Activated naive CD8-positive, alpha-beta T cell treated with anti-CD3 and anti-CD28 coated beads, Interleukin-2, amount 50 U/mL, for 16 hours (primary cell): ENCODE measurements around the gene PHF20.
"Not testable (repeated sequence)": the region's sequence is repeated elsewhere in the genome, so short reads cannot be mapped to it uniquely, and the experiment has no call there.

Source experiments
- DNase-seq: peaks from one replicate; pipeline ENCODE4 v3.0.0-alpha.2; 2020; ENCODE audit warnings: low read depth, low spot score

Gene PHF20

DNA sequence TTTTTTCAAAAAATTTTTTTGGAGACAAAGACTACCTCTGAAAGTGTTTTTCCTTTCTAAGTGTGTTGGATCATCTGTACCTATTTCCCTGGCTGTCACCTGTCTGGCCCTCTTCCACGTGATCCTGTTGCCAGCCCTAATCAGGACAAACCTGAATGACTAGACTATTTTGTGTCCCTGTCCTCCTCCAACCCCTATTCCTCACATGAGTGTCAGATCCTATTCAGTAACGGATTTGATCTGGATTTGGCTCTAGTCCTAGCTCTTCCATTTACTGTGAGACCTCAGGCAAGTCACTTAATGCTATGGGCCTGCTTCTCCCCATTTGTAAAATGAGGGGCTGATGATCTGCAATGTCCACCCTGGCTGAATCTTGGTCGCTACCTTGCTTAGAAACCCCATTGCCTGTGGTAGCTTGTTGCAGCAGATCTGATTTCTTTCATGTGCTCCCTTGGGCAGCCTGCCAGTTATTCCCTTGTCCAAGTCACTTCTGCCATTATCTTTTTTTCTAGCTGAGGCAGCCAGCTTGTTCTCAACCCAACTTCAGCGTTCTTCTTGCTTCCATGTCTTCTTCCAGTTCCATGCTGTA lies 4.8 kb downstream of the PHF20 start:
- DNase-seq, result no peak

DNA sequence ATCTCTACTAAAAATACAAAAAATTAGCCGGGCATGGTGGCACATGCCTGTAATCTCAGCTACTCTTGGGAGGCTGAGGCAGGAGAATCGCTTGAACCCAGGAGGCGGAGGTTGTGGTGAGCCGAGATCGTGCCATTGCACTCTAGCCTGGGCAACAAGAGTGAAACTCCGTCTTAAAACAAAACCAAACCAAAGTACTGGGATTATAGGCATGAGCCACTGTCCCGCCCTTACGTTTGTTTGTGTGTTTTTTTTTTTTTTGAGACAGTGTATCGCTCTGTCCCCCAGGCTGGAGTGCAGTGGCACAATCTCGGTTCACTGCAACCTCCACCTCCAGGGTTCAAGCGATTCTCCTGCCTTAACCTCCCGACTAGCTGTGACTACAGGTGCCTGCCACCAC lies 12.0 kb downstream of the PHF20 start:
- DNase-seq, result not testable (repeated sequence)

DNA sequence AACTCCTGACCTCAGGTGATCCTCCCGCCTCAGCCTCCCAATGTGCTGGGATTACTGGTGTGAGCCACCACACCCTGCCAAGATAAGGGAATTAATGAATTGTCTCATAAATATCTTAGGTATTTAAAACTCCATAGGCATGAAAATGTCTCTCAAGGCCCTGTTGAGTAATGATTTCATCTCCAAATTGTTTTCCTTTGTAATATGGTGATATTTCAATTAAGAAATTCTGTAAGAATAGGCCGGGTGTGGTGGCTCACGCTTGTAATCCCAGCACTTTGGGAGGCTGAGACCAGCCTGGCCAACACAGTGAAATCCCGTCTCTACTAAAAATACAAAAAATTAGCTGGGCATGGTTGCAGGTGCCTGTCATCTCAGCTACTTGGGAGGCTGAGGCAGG lies 13.7 kb downstream of the PHF20 start:
- DNase-seq, result not testable (repeated sequence)

DNA sequence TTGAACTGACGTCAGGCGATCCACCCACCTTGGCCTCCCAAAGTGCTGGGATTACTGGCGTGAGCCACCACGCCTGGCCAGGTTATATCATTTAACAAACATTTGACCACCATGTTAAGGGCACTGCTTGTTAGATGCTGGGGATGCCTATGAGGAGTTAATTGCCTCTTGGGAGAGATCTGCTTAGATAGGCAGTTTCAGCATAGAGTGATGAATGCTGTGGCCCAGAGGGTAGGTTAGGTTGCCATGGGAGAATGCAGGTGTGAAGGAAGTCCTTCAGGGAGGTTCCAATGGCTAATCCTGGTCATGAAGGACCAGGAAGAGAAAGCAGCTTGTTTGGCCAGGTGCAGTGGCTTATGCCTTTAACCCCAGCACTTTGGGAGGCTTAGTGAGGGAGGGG lies 17.0 kb downstream of the PHF20 start:
- DNase-seq, result no peak

DNA sequence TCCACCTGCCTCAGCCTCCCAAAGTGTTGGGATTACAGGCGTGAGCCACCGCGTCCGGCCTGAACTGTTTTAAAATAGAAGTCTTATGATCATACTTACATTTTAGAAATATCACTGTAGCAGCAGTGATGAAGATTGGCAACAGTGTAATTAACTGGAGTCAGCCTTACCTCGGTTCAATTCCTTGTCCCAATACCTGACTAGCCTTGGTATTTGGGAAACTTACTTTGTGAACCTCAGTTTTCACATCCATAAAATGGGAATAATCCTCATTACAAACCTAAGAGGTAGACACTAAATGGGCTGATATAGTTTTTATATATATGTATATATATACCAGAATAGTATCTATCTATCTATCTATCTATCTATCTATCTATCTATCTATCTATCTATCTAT lies 19.3 kb downstream of the PHF20 start:
- no peak for DNase-seq

DNA sequence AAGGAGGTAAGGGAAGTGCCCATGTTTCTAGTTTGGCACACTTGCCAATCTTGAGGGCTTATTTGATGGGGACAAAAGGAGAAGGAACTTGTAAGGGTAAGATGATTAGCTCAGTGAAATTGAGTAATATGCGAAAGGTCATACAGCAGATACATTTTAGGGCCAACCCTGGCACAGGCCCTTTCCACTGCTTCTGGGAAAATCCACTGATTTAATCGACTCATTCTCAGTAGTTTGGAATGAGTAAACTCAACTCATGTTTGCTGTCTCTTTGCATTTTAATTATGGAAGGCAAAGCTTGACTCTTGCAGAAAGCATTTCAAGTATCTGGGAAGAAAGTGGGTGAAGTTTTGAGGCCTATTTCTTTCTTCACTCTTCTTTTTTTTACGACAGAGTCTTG lies 20.0 kb downstream of the PHF20 start:
- DNase-seq, result no peak

DNA sequence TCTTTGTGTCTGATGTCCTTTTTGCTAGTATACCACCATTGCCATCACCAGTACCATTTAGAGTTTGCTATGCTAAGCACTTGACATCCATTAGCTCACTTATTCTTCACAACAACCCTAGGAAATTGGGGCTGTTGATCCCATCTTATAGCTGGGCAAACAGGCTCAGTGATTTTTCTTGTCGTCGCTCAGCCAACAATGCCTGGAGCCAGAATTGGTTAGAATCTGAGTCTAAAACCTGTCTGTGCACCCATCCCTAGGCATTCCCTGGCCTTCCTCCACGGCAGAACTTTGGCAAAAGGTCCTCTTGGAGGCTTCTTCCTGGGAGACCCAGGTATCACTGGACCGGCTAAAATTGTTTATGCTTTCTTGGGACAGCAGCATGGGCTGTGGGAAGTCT lies 20.9 kb downstream of the PHF20 start:
- DNase-seq, result no peak

DNA sequence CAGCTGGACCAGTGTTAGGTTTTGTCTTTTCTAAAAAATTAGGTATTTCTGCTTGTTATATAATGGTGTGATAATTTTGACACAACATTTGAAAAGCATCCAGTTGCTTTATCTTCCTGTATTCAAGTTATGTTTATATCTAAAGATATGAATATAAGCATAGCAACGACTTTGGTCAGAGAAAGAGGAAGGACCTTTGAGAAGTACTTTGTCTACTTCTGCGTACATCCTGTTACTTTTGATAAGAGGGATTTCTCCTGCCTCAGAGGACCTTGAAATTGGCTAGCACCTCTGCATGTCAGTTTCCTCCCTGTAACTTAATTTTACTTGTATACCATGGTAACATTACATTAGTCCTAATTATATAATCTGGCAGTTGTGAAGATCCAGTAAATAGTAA lies 24.8 kb downstream of the PHF20 start:
- no peak for DNase-seq

DNA sequence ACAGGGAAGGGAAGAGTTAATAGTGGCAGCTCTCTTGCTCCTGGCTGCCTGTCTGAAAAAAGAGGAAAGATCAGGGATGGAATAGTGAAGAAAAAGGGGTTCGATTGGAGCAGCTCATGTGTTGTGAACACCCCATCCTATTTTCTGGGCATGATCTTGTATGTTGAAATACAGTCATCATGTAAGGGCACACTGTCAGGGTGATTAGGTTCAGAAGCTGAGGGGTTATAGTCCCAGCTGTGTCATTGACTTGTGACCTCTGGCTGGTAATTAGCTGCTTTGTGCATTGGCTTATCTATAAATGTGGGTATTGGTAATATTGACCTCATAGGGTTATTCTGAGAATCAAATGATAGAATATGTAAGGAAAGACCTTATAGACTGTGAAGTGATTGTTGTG lies 30.1 kb downstream of the PHF20 start:
- no peak for DNase-seq

DNA sequence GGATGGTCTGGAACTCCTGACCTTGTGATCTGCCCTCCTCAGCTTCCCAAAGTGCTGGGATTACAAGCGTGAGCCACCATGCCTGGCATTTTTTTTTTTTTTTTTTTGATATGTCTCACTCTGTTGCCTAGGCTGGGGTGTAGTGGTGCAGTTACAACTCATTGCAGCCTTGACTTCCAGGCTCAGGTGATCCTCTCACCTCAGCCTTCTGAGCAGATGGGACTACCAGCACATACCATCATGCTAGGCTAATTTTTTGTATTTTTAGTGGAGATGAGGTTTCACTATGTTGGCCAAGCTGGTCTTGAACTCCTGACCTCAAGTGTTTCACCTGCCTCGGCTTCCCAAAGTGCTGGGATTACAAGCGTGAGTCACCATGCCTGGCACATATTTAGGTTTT lies 34.3 kb downstream of the PHF20 start:
- no peak for DNase-seq

DNA sequence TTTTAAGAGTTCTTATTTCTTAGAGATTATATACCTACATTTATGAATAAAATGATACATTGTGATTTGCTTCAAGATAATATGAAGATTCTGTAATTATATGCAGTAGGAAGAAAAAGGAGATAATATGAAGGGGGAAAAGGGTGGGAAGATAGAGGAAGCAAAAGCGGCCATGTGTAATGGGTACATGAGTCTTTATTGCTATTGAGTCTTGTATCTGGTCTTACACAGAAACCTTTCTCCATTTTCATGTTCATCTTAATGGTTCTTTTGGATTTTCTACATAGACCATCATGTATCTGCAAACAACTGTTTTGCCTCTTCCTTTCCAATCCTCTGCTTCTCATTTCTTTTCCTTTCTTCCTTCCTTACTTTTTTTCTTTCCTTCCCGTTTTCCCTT lies 36.1 kb downstream of the PHF20 start:
- DNase-seq, result no peak

DNA sequence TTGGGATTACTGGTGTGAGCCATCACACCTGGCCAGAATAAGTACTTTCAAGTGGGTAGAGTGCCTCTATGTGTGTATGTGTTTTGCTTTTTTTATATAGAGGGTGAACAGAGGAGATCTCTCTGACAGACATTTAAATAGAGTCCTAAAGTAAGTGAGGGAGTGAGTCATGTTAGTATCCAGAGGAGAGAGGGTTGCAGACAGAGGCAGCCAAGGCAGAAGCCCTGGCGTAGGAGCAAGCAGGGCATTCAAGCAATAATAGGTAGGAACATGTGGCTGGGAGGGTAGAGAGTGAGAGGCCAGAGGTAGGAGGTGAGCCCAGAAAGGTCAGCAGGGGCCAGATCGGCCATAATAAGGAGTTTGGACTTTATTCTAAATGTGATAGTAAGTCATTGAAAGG lies 48.9 kb downstream of the PHF20 start:
- no peak for DNase-seq

DNA sequence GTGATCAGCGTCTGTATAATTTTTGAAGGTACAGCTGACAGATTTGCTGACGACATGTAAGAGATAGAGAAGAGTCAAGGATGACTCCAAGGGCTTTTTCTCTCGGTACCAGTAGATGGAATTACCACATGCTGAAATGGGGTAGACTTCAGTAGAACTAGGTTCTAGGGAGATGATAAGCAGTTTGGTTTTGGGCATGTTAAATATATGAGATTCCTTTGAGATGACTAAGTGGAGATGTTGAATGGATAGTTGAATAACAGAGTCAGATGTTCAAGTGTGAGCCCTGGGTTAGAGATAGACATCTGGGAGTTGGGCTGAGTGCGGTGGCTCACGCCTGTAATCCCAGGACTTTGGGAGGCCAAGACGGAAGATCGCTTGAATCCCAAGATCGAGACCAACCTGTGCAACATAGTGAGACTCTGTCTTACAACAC lies 50.0 kb downstream of the PHF20 start:
- no peak for DNase-seq

DNA sequence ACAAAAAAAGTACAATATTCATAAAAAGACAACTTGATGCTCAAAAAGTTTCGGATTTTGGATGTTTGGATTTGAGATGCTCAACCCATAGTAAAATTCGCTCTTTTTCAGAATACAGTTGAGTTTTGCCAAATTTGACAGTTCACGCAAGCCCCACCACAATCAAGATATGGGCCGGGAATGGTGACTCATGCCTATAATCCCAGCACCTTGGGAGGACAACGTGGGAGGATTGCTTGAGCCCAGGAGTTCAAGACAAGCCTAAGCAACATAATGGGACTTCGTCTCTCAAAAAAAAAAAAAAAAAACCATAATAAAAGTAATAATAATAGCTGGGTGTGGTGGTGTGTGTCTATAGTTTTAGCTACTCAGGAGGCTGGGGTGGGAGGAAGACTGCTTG lies 51.3 kb downstream of the PHF20 start:
- no peak for DNase-seq

DNA sequence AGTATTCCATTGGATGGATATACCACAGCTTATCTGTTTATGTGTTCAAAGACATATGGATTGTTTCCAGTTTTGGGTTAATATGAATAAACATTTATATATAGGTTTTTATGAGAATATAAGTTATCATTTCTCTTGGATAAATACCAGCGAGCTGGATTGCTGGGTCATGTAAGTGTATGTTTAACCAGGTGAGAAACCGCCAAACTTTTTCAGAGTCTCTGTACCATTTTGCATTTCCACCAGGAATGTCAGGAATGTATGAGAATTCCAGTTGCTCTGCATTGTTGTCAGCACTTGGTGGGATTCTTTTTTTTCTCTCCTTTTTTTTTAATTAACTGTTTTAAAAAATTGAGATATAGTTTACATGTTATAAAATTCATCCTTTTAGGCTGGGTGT lies 52.1 kb downstream of the PHF20 start:
- DNase-seq, result no peak

DNA sequence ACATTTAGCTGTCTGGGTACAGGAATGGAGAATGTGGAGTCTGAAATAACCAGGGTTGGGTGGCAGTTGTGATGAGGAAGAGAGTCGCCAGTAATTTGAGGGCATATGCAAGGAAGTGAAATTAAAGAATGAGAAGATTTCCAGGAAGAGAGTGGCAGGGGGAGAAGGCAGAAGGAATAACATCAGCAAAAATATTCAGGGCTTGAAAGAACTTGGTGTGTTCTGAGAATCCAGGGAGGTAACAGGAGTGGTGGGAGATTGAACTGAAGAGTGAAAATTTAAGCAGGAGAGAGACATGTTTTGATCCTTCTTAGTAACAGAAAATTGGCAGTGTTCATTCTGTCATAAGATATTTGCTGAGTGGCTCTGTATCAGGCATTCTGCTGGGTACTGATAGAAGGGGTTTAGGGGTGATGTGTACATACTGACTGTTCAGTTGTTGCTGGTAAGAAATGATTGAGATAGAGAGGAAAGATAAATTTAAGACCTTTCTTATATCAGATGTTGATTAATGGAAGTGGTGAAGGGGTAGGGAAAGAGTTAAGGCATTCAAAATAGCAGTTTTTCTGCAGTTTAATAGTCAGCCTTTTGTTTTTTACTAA lies 54.7 kb downstream of the PHF20 start:
- no peak for DNase-seq

DNA sequence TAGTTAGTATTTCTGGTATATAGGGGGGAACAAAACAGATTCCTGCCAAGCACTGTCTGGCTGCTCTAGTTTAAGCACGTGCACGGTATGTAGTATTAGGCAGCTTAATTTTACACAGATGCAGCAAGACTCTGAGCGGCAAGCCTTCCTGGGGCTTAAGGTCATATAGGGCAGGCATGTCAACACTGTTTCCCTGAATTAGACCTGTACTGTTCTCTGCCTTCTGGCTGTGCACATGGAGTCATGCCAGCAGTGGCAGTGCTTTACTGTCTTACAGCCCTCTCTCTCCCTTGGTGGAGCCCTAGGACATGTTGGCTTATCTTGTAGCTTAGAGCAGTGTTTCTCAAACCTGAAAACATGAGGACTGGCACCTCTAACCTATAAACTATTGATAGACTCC lies 56.6 kb downstream of the PHF20 start:
- no peak for DNase-seq

DNA sequence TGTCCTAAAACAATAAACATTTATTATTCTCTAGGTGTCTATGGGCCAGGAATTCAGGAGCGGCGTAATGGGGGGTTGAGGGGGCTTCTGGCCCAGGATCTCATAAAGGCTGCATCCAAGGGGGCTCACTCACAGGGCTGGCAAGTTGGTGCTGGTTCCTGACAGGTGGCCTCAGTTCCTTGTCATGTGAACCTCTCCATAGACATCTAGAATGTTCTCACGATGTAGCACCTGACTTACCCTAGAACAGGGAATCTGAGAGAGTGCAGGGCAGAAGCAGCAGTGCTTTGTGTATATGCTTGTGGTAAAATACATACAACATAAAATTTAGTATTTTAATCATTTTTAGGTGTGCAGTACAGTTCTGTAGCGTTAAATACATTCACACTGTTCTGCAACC lies 57.1 kb downstream of the PHF20 start:
- DNase-seq, result no peak

DNA sequence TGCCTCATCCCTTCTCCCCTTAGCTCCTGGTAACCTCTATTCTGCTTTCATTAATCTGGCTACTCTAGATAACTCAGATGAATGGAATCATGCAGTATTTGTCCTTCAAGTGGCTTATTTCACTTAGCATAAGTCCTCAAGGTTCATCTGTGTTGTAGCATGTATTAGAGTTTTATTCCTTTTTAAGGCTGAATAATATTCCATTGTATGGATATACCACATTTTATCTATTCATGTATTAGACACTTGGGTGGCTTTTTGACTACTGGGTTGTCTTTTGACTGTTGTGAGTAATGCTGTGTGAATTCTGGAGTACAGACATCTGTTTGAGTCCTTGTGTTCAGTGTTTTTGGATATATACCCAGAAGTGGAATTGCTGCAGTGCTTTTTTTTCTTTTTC lies 58.4 kb downstream of the PHF20 start:
- no peak for DNase-seq

DNA sequence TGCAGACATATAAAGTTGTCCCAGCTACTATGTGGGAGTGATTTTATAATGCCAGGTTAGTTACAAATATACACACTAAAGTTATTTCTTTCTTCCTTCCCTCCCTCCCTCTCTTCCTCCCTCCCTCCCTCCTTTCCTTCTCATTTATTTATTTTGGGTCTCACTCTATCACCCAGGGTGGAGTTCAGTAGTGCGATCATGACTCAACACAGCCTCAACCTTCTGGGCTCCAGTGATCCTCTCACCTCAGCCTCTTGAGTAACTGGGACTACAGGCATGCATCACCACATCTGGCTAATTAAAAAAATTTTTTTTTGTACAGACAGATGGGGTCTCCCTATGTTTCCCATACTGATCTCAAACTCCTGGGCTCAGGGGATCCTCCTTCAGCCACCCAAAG lies 59.2 kb downstream of the PHF20 start:
- DNase-seq, result no peak

DNA sequence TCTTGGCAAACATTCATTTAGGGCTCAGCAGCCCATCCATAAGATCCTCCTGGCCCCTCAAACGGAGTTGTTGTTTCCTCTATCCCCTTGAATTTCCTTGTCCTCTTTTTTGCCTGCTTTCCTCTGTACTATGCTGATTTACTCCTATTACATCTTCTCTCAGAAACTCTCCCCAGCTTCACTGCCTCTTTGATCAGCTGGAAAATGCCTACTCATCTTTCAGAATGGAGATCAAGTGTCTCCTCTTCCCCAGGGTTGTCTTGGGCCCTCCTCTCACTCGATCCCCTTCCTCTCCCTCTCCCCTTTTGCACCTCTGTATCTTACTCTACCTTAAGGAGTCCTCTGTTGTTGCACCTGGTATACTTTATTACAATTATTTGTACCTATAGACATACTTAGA lies 60.2 kb downstream of the PHF20 start:
- DNase-seq, result no peak

DNA sequence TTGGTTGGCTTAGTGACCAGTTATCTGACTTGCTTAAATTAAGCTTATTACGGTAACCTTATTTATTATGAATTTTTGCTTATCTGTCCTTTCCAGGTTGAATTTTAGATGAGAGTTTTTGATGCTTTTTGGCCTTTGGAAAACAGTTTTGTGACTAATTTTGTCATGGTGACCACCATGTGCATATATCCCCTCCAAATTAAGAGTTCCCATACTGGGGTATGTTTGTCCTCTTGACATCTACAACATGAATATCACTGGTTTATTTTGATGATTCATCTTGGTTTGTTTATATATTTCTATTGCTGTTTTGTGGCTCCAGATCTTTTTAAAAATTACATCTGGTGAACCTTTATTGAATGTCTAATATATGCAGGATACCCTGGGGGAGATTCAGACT lies 61.4 kb downstream of the PHF20 start:
- DNase-seq, result no peak

DNA sequence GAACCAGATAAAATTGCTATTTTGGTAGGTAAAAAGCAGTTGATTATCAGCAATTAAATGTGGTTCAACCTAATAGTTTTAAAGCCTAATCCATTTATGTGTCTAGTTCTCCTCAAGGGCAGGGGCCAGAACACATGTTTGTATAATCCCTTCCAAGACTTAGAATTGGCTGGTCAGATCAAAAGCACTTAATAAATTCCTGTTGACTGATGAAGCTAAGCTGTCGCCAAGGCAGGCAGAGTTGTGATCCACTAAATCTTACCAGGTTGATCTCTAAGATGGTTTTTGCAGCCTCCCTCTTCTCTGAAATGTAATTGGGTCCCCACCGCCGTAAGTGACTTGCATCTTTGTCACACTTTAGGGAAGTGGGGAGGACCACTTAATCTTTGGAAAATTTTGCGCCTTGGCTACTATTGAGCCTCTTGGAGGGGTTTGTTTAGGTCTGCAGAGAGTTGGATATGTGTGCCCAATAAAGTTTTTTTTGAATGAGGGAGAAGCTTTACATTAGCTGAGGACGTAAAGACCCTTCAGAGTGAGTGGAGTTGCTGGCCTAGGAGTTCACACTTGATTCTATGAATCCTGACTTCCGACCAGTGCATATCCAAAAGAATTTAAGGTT lies 65.9 kb downstream of the PHF20 start:
- no peak for DNase-seq

DNA sequence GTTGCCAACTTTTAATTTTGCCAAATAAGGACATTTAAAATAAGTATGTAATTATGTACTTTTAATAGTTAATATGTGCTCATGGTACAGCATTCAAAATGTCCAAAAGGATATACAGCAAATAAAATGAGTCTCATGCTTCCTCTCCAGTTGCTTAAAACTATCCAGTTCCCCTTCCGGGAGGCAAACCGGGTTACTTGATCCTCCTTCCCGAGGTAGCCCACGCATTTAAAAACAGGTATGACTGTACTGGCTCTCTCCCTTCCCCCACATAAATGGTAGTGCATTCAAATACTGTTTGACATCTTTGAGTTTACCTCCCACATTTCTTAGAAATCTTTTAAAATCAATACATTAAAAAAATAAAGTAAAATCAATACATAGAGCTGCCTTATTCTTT lies 66.4 kb downstream of the PHF20 start:
- no peak for DNase-seq
